GM19238 (cell line): ENCODE measurements around the gene HSD17B2.
"Not testable (repeated sequence)": the region's sequence is repeated elsewhere in the genome, so short reads cannot be mapped to it uniquely, and the experiment has no call there.

ENCODE experiments used
- DNase-seq: peaks from one replicate; pipeline ENCODE4 v3.0.0; 2011; ENCODE audit warnings: low spot score; ENCODE audit not compliant: insufficient read length

The HSD17B2 gene

DNA sequence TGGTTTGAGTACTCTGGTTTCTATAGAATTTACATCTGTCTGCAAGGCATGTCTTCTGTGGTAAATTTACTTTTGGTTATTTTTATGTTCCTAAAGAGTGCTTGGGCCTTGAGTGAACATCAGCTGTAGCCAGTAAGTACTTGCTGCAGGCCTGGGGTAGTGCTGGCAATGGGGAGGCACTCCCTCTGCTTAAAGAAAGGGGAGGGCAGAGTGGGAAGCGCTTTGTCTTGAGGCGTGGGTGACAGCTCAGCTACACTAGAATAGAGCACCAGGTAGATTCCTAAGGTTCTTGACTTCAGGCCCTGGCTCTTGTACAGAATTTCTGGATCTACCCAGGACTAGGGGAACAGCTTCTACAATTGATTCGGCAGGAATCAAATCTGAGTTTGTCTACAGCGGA, 84.4 kb downstream of the HSD17B2 start:
- no peak for DNase-seq

DNA sequence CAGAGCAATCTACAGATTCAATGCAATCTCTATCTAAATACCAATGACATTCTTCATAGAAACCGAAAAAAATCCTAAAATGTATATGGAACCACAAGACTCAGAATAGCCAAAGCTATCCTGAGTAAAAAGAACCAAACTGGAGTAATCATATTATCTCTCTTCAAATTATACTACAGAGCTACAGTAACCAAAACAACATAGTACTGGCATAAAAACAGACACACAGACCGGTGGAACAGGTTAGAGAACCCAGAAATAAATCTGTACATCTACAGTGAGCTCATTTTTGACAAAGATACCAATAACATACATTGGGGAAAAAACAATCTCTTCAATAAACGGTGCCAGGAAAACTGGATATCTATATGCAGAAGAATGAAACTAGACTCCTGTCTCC, 89.6 kb downstream of the HSD17B2 start:
- no peak for DNase-seq

DNA sequence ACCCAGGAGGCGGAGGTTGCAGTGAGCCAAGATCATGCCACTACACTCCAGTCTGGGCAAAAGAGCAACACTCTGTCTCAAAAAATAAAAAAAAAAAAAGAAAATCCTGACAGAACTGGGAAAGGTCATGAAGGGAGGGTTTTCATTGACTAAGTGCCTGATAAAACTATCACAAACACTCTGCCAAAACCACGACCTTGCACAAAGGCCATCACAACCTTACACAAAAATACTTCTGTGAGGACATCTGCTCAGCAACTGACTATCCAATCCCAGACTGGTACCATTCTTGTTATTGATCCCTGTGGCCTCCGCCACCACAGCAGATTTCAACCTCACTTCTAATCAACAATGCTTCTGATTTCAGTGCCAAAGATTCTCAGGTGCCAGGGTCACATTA, 94.8 kb downstream of the HSD17B2 start:
- no peak for DNase-seq

DNA sequence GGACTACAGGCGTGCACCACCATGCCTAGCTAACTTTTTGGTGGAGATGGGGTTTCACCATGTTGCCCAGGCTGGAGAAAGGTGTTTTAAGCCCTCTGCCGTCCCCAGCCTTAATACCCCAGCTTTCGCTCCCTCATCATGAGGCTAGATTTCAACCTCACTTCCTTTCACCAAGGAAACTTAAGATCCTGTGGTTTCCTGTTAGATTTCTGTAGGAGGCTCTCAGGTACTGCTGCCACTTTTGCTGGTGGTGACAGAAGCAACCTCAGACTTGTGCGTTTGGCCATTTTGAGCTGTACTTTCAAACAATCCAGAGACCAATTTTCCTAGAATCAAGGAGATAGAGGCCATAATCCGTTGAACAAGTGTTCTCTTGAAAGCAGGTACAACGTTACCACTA, 98.7 kb downstream of the HSD17B2 start:
- no peak for DNase-seq

DNA sequence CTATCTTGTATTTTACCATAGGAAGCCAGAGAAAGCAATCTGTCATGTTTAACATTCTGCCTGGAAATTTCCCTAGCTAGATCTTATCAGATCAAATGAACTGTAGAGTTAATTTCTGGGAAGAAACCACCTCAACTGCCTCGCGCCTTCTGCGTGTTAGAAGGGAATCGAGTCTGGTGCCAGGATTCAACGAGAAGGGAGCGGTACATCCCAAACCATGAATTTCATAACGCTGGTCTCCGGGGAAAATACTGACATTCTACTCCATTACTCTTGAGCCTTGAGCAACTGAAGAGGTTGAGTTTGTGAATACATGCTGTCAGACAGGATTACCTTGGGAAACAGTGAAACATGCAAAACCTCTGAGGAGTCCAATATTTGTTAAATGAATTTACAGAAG, 99.8 kb downstream of the HSD17B2 start:
- DNase-seq = no peak

DNA sequence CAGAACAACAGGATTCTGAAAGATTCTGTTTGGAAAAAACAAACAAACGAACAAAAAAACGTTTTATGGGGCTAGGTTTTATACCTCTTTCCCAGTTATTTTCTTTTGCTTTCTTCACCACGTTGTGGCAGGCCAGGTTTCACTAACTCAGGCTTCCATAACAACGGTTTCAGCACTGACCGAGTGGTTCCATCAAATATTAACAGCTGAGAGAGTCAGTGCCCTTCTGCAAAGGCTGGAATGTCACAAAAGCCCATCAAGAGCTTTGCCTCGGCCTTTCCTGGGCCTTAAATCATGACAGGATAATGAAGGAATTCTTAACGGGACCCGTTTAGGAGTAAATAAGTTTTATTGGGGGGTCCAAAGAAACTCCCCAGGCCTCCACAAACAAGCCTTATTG, 100.8 kb downstream of the HSD17B2 start:
- no peak for DNase-seq

DNA sequence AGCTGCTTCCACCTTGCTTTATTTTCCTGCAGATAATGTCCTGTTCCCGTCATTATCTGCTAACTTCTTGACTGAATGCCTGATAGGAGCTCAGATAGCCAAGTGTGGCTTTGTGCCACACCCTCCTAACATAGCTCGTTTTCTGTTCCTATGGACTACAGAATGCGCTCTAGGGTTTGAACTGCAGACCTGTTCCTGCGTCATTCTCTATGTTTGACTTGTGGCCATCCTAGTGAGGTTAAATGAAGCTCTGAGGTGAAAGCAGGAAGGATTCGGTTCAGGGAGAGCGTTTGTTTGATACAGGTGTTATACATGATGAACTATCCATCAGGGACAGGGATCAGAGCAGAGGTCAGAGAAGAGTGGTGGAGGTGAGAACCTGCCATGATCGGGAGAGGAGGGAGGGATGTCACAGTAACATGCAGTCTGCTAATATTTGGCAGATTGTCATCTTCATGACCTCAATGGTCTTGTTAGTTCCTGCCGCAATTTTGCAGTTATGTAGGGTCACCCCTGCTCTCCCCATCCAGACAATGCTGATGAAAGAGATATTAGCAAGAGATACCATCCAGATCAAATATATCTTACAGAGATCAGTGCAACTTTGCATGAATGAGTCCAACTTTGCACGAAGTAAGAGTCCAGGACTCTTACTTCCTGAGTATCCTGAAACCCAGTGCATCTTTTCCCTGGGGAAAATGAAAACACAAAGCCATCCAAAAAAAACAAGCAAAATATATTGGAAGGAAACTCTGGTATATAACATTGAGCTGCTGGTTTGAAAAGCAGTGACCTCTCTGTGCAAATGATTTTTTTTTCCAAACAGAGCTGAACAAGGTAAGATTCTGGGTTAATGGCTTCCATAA, 102.1 kb downstream of the HSD17B2 start:
- DNase-seq = no peak

DNA sequence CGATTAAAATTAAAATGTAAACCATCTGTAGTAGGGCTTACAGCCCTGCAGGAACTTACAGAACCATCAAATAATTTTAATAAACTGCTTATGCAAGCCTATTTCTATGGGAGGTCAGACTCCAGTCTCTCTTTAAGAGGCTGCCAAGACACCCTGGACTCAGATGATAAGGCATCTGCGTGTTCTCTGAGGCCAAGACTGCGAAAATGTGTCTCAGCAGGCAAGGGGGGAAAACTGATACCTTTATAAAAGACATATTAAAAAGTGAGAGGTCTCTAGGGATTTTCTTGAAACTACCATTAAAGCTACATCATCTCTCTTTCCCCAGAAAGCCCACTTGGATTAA, 102.7 kb downstream of the HSD17B2 start:
- no peak for DNase-seq

DNA sequence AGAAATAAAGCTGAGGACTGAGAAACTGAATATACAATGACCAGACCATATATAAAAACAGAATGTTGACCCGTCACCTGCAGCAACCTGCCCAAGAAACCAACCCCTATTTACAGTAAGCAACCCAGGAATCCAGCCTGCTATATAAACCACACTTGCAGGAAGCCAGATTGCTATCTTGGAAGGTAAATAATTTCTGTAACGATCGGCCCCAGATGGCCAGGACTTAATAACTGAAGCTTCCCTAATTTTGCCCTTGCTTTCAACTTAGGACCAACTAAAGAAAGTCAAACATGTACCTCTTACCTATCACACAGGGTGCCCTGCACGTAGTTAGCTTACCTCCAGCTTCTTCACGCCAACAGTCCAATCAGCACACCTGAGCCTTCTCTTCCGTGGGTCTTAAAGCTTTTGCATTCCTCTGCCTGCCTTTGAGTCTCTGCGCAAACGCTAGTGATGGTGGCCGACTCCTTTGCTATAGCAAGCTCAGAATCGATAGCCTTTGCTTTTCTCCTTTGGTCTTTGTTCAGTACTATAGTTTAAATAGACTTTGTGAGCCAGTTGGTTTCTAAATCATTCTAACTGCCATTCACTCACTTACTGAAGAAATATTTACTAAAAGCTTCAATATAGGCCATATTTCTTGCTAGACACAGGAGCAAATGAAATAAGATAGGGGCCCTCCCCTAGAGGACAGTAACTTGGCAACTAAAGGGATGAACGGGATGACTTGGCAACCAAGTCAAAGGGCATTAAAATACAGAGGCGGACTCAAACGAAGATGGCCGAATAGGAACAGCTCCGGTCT, 103.6 kb downstream of the HSD17B2 start:
- DNase-seq = no peak

DNA sequence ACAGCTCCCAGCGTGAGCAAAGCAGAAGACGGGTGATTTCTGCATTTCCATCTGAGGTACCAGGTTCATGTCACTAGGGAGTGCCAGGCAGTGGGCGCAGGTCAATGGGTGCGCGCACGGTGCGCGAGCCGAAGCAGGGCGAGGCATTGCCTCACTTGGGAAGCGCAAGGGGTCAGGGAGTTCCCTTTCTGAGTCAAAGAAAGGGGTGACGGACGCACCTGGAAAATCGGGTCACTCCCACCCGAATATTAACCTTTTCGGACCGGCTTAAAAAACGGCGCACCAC, 104.2 kb downstream of the HSD17B2 start:
- DNase-seq = not testable (repeated sequence)

DNA sequence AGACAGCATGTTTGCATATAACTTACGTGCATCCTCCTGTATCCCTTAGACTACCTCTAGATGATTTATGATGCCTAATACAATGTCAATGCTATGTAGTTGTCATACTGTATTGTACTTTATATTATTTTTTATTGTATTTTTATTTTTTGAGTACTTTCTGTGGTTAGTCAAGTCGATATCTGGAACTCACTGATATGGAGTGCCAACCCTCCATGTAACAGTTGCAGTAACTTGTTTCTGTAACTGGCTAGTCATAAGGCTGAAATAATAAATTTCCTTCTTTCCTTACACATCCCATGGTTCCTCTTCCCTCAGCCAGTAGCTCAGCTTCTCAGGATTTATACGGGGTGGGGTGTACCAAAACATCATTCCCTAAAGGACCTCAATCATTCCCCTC, 111.5 kb downstream of the HSD17B2 start:
- no peak for DNase-seq

DNA sequence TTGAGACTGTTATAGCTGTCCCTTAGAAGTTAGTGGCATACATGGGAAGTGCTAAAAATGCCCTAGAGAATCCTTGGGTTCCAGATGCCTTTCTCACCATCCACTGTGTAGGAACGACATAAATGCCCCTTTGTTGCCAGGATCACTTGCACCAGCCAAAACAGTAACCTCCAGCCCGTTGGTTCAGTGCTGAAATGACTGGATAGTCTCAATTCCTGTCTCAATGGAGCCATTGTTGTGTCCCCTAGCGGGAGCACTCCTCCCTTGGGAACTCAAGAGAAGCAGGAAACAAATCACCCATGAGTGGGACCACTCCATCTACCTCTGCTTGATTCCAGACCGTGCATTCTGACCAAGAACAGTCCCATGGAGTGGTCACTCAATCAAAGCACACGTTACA, 111.9 kb downstream of the HSD17B2 start:
- DNase-seq = no peak

DNA sequence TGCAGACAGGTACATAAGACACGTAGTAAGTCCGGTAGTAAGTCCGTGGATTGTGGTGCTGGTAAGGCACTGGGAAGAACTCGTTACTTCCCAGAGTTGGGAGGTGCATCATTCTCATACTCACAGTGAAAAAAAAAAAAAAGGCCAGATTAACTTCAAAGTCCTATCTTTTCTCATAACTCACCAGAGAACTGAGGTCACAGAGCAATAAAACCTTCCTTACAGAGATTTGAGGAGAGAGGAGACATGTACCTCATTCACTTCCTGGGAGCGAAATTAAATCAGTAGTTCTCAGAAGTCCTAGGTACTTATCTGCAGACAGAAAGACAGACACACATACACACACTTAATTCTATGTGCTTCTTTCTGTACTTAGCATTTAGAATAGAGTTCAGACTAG, 112.5 kb downstream of the HSD17B2 start:
- DNase-seq = no peak
